DLD1 (cell line): ENCODE measurements around the gene PABPN1.
"Not testable (repeated sequence)": the region's sequence is repeated elsewhere in the genome, so short reads cannot be mapped to it uniquely, and the experiment has no call there.

Experiments
- in situ Hi-C: cut with HindIII; loops from 2 replicates; pipeline ENCODE4 v1.10.0; 2017; ENCODE audit warnings: low sequenced_read_pairs

Gene PABPN1

GRCh38 chr14:23301288-23301968 lies 19.8 kb upstream of the PABPN1 start:
- in situ Hi-C loops: no loop called here

DNA sequence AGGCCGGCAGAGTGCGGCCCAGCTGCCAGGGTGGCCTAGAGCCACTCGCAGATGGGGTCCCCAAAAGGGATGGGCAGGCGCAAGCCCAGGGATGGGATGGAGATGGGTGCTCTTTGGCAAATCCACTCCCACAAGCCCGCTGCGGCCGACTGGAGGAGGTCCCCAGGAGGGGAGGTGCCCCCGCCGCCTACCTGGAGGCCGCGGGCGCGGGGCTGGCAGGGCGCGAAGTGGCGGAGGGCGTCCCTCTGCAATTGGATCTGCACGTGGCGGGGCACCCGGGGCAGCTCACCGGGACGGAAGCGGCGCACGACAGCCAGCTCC lies 19.3 kb upstream of the PABPN1 start:
- in situ Hi-C loops: no loop called here

GRCh38 chr14:23302290-23303225 lies 18.7 kb upstream of the PABPN1 start, which contains the start of gene PPP1R3E:
Gene PPP1R3E (minus strand): TSS chr14:23302859. CDS start chr14:23302576, 283 bp downstream.
- in situ Hi-C loops: no loop called here

- in situ Hi-C loops: no loop called here
Measured at GRCh38 chr14:23306412-23307145, 14.7 kb upstream of the PABPN1 start, which contains the start of gene BCL2L2. Gene BCL2L2 (plus strand): TSS chr14:23306833. CDS start chr14:23307768, 935 bp downstream.

DNA sequence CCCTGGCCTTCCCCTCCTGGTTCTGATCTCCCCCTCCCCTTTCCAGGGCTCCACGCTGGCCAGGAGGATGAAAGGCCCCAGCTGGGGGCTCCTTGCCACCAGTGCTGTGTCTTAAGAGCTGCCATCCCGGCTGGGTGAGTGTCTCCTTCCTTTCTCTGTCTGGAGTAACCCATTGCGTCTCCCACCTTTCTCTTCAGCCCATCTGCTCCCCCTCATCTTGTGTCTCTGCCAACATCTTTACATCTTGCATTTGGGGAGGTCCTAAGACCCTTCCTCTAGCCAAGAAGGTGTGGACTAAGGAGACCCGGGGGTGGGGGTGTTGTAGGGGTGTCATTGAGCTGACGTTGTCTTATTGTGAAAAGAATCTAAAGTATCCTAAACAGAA lies 14.1 kb upstream of the PABPN1 start:
- in situ Hi-C loops: no loop called here

- in situ Hi-C loops: no loop called here
Measured at GRCh38 chr14:23307687-23308644, 13.3 kb upstream of the PABPN1 start.

GRCh38 chr14:23308721-23309445 lies 12.4 kb upstream of the PABPN1 start:
- in situ Hi-C loops: no loop called here

DNA sequence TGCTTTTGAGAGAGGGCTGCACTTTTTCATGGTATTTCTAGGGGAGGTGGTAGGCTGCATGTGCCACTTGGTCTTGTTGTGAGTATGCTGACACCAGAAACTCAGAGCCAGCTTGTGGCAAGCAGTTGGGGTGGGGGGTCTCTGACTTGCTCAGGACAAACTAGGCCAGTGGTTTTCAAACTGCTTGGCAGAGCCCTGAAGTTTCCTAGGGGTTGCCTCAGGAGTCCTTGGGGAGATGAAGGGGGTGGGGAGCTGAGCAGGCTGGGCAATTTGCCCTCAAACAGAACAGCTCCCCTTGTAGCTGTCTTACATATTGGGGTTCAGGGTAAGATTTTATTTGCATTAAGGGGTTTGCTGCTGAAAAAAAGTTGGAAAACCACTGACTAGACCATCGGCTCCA lies 10.7 kb upstream of the PABPN1 start:
- in situ Hi-C loops: no loop called here

DNA sequence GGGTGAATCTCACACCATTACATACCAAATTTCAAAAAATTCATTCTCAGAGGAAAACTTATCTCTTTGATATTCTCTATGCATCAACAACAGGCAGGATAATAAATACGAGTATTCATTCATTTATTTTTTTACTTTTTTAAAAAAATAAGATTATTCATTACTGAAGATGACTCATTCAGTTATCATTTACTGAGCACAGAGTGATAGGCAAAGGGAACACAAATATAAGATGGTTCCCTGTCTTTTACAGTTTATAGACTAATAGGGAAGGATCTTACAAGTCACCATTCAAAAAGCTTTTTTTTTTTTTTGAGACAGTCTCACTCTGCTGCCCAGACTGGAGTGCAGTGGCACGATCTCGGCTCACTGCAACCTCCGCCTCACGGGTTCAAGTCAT lies 5.0 kb upstream of the PABPN1 start:
- in situ Hi-C loops: no loop called here

DNA sequence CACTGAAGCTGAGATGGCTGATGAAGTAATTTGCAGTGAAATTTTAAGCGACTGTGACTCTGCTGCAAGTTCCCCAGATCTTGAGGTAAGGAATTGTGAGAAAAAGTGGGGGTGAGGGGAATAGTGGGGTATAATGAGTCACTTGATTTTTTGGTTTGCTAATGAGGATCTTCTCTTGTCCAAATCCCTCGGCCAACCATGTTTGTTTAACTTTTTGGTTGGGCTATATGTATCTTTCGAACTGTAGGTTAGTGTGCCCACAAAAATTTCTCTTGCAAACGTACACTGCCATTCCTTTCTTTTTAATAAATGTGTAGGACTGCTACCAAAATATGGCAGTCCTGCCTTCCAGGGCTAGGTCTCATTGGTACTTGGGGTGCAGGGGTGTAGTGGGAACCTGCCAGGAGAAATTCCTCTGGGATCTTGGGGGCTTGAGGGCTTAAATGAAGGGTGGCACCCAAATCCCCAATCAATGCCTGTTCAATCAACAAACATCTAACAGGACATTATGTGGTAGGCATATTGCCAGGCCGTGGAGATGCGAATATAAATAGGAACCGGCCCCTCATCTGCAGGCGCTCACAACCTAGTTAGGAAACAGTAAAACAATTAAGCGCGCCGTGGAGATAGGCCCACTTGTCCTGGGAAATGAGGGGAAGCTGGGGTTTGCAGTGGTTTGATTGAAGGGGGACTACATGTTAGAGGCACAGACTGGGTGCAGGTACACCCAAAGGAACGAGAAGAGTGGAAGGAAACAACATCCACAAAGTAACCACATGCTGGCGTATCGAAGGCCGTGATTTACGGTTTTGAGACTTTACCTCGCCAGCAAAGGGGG lies 1.3 kb upstream of the PABPN1 start:
- in situ Hi-C loops: no loop called here

- in situ Hi-C loops: no loop called here
Measured at GRCh38 chr14:23321572-23322547, 603 bp downstream of the PABPN1 start.

DNA sequence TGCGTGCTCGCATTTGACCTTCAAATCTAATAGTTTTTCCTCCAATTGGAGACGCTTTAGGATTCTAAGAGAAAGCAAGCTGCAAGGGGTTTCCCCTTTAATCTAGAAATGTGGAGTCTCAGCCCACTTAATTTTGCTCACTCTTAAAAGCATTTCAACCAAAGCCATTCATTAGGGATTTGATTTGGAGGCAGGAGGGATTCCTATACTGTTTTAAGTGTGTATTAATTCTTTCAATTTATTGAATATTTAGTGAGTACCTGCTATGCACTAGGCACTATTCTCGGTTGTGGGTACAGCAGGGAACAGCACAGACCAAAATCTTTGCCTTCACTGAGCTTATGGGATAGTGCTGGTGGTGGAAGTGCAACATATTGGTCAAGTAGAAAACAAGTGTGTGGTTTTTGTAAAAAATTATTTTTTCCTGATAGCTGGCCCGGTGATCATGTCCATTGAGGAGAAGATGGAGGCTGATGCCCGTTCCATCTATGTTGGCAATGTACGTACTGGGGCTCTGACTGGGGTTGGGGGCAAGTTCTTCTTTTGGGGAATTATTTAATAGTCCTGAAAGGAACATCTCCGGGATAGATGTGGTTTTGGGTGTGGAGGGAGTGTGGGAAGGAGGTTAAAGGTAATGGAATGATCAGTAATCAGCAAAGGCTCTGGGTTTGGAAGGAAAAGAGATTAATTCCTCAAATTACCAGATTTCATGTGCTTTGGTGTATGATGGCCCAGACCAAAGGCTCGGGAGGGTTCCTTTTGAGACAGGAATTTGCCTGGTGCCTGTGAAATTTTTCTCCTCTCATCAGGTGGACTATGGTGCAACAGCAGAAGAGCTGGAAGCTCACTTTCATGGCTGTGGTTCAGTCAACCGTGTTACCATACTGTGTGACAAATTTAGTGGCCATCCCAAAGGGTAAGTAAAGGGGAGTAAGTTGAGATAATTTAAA lies 1.6 kb downstream of the PABPN1 start:
- in situ Hi-C loops: no loop called here

- in situ Hi-C loops: no loop called here
Measured at GRCh38 chr14:23323838-23324454, 2.7 kb downstream of the PABPN1 start.

- in situ Hi-C loops: no loop called here
Measured at GRCh38 chr14:23324455-23324846, 3.2 kb downstream of the PABPN1 start.

DNA sequence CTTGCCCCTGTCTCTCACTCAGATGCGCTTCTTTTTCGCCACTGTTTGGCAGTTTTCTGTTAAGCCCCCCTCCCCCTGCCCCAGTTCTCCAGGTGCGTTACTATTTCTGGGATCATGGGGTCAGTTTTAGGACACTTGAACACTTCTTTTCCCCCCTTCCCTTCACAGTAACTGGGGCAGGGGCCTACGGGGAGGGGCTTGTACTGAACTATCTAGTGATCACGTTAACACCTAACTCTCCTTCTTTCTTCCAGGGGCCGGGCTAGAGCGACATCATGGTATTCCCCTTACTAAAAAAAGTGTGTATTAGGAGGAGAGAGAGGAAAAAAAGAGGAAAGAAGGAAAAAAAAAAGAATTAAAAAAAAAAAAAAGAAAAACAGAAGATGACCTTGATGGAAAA lies 3.7 kb downstream of the PABPN1 start:
- in situ Hi-C loops: no loop called here

- in situ Hi-C loops: not testable (repeated sequence)
Measured at GRCh38 chr14:23325746-23326145, 4.5 kb downstream of the PABPN1 start.
